COLO668 (cell line): ENCODE data around the gene EIPR1.

Experiments used
- DNase-seq: peaks from one replicate; lab custom pipeline; 2025; ENCODE audit not compliant: unreplicated experiment; lab: John Stamatoyannopoulos, UW

The EIPR1 gene

DNA sequence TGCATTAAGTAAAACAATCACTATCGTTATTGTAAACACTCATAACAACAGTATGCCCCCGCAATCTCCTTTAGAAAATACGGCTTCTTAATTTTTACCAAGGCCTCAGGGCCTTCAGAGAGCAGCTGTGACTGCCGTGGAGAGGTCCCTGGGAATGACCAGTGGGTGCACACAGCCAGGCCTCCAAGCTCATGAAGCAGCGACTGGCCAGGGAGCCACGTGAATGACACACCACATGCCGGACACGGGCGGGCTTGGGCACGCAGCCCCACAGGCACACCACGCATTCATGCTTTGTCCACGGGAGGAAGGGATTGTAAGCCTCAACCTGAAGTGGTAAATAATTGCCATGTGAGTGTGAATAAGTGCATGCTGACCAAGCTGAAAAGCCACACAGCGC is 121.0 kb downstream of the EIPR1 start:
- DNase-seq, result no peak

DNA sequence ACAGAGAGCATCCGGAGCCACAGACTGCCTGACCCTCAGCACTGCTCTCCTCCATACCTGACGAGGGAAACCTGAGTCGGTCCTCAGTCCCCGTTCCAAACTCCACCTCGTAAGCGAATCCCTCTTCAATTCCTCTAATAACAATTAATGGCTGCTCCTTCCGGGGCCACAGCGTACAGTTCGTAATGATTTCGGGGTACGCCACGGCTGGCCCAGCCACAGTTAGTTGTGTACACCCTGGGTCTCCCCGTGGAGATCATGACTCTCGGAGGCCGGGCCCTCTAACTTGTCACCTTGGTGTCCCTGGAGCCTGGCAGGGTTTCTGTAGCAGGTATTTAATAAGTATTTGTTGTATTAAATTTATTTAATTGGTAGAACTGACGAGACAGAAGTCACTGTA is 121.5 kb downstream of the EIPR1 start:
- DNase-seq, result no peak

DNA sequence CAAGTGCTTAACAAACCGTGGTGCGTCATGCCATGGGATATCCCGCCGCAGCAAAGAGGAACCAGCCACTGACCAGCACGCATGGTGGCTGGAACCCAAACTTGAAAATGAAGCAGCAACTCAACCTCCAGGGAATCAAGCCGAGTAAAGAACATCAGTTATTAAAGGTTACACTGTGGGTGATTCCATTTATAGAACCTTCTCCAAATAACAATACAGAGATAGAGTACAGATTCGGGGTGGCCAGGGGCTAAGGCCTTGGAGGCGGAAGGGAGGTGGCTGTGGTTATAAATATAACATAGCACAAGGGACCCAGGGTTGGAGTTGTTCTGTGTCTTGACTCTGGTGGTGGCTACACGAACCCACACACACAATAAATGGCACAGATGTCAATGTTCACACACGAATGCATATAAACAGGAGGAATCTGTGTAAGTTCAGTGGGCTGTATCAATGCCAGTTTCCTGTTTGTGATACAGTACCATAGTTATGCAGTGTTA is 123.1 kb downstream of the EIPR1 start:
- DNase-seq, result no peak

DNA sequence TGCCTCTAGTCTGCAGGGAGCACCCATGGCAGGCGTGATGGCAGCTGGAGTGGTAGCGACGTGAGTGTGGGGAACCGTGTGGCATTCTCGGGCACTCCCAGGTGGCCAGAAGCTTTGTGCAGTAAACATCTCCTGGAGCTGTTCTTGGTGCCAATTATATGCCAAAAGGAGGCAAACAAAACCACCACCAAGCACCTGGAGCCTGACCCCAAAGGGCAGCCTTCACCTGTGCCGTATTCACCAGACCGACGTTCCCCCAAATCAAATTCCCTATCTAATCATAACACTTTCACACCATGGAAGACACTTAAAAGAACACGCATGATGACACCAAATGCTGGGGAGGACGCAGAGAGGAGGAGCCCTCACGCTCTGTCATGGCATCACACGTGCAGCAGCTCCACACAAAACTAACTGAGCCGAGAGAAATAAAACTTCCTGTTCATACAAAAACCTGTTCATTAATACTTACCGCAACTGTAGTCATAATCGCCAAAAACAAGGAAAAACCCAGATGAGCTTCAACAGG is 123.6 kb downstream of the EIPR1 start:
- no peak for DNase-seq

DNA sequence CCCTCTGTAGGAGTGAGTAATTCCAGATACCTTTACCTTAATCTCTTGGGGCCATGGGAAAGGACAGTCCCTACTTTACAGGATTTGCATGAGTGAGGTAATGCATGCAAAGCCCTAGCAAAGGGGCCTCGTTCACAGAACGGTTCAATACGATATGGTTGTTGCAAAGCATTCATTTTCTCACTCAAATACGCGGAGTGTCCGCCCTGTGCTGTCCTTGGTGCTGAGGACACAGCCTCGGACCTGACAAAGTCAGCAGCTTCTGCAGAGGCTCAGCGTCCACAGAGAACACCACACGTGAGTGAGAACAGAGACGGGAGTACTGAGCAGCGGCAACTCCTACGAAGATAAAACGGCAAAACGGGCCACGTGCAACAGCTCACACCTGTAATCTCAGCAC is 125.7 kb downstream of the EIPR1 start:
- no peak for DNase-seq

DNA sequence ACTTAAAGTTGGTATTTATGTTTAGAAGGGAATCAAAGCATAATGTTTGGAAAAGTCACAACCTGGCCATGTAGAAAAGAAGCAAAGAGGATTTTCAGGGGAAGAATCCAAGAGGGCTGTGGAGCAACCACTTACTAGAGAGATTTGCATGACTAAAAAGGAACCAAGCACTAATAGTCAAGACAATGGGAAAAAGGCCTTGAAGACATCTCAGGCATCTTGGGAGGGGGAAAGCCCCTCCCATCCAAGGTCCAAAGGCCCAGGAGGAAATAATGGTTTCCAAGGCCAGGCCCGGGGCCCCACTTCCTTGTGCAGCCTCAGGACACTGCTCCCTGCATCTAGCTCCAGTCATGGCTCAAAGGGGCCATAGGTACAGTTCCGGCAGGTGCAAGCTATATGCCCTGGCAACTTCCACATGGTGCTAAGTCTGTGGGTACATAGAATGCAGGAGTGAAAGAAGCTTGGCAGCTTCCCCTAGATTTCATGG is 128.1 kb downstream of the EIPR1 start:
- DNase-seq, result no peak

DNA sequence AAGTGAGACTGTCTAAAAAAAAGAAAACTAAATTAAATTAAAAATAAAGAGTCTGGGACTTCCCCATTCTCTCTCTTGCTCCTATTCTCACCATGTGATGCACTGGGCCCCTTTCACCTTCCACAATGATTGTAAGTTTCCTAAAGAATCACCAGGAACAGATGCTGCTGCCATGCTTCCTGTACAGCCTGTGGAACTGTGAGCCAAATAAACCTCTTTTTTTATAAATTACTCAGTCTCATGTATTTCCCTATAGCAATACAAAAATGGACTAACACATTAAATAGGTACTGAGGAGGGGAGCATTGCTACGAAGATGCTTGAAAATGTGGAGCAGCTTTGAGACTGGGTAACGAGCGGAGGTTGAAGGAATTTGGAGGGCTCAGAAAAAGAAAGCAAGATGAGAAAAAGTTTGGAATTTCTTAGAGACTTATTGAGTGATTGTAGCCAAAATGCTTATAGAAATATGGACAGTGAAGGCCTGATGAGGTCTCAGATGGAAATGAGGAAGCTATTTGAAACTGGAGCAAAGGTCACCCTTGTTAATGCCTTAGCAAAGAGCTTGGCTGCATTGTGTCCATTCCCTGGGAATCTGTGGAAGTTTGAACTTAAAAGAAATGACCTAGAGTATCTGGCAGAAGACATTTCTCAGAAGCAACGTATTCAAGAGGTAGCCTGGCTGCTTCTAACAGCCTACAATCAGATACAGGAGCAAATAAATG is 128.7 kb downstream of the EIPR1 start:
- no peak for DNase-seq

DNA sequence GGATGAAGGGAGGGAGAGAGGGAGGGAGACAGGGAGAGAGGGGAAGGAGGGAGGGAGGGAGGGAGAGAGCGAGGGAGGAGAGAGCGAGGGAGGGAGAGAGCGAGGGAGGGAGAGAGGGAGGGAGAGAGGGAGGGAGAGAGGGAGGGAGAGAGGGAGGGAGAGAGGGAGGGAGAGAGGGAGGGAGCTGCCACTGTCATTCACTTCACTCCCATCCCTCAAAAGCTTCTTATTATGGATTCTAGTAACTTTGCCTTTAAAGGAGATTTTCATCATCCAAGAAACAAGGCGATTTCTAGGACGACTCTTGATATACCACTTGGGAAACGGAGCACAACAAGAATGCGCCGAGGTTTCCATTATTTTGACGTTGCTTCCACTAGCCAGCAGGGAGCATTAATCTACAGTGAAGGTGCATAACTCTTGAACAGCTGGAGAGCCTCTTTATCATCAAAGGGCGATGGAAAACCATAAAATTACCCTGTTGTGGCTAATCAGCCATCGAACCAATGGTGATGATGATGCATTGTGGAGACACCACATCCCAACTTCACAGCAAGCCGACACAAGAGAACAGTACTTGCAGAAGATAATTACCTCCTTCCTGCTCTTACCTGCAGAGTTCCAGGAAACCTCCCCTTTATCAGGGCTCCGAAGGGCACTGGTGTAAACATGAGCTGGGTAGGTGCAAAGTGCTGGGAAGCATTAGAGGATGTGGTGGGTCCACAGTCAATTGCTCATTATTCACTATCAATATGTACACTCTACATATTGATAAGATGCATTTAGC is 130.5 kb downstream of the EIPR1 start:
- DNase-seq, result no peak

DNA sequence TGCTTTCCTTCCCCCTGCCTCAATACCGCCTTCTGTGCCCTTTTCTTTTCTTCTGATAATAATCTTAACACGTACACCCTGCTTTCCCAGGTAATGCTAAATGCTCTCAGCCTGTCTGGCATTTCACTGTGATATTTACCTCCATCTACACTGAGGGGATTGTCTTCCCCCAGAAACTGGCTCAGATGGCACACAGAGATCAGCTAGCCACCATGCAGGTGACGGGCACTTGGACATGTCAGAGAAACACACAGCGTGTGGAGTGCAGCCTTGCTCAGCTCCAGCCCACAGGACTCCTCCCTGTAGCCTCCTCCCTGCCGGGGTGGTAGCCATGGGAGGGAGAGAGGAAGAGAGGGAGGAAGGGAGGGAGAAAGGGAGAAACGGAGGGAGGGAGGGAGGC is 131.2 kb downstream of the EIPR1 start:
- no peak for DNase-seq

DNA sequence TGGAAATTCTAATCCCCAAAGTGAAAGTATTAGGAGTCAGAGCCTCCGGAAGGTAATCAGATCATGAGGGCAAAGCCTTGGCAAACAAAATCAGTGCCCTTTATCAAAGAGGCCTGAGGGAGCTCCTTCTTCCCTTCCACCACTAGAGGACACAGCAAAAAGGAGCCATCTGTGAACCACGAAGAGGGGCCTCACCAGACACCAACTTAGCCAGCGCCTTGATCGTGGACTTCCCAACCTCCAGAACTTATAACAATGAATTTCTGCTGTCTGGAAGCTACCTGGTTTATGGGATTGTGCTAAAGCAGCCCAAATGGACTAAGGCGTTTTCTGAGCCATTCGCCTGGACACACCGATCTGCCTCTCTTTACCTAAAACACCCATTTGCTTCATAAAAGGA is 133.1 kb downstream of the EIPR1 start:
- DNase-seq, result no peak

DNA sequence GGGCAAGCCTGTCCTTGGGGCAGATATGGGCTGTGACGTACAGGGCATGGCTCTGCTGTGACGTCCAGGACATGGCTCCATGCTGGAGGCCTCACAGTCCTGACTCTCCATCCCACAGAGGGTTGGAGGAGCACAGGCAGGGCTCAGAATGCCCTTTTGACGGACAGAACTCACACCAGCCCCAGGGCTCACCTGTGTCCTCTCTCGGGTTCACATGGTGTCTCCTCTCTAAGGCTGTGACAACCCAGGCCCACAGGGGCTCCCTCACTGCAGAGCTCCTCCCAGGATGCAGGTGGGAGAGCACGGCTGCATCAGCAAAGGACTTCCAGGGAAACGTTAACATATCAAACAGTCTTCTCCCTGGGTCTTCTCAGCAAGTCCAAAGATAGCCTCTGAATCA is 133.8 kb downstream of the EIPR1 start:
- DNase-seq, result no peak

DNA sequence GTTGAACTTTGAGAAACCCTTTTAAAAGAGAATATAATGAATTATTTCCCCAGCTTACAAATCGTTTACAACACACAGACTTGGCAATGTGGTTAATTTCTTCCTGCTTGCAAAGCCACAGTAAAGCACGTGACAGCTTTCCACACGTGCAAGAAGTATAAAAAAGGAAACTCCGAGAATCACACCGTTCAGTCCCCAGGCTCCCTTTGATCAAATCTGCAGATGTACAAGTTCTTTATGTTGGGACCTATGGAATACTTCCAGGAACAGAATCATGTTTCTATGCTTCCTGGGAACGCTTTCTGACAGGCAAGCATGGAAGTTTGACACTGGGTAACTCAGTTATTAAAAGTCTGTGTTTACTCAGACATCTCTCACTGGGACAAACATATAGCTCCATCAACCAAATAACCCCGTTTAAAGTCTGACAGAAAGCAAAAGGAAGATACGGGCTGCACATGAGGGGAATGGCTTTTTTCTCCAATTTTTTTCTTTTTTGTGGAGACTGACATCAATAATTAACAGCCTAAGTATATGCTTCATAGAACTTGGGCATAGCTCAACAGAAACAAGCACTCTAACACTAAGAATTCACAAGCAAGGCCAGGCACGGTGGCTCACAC is 134.8 kb downstream of the EIPR1 start:
- DNase-seq, result no peak

DNA sequence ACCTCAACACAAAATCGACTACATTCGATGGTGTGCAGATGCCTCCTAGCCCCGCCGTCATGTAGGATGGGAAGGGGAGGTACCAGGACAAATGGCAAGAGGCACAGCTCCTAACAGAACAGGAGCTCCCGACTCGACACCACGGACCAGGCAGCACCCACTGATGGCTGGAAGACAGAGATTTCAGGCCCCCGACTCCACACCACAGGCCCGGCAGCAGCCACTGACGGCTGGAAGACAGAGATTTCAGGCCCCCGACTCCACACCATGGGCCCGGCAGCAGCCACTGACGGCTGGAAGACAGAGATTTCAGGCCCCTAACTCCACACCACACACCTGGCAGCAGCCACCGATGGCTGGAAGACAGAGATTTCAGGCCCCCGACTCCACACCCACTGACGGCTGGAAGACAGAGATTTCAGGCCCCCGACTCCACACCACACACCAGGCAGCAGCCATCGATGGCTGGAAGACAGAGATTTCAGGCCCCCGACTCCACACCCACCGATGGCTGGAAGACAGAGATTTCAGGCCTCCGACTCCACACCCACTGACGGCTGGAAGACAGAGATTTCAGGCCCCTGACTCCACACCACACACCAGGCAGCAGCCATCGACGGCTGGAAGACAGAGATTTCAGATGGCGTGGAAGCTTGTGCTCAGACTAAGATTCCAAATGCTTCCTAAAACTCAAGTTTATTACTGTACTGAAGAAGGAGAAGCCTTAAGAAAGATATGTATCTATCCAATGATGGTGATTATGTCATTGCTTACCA is 135.5 kb downstream of the EIPR1 start:
- no peak for DNase-seq

DNA sequence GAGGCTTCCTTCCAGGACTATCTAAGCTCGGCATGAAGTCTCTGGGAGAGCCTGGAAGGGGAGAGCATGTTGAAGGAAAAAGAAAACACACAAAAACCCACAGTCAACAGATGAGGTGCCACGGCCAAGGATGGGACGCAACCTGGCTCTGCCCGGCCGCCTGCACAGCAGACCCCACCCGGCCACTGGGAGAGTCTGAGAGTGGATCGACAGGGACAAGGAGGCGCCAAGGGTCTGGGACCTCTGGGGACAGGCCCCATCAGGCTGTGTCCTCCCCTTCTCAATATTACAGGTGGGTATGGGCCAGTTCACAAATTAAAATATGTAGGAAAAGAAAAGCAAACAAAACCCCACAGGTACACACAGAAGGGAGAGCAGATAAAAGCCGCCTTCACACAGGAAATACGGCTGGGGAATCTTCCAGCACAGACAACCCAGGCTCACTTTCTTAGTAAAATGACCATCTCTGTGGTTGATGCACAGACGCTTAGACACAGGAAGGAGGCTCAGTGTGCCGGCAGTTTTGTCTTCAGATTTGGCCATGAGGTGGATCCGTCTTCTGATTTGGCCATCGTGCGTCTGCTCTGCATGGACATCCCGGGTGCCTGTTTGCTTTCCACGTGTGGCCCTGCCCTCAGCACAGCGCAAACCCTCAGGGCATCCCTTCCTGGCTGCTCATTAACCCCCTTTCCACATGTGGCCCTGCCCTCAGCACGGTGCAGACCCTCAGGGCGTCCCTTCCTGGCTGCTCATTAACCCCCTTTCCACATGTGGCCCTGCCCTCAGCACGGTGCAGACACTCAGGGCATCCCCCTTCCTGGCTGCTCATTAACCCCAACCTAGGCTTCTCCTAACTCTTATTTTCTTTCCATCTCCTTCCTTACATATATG is 138.4 kb downstream of the EIPR1 start:
- no peak for DNase-seq

DNA sequence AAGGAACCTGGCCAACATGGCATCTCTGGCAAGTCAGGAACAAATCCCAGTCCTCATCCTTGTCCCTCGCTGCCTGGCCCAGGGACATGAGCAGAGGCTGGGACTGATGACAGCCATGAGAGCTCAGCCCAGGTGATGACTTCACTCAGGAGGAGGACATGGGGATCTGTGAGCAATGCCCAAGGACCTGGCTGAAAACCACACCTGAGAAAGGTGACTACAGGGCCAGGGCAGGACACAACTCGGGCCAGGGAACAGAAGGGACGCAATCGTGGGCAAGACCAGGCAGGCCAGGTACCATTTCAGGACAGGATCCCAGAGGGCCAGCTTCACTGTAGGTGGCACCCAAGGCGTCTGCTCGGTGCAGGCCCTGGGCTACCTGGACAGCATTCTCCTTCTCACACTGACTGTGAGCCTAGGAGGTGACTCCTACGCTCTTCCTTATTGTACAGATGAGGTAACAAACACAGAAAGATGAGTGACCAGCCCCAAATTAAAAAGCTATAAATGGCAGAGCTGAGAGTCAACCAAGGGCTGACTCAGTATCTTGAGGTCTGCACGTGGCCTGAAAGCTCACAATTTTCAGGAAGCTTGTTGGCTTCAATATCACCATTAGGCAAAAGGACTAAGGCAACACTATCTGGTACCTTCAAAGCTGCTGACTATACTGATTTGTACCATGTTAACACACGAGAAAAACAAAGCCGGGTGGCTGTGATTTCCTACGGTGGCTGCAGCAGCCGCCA is 141.1 kb downstream of the EIPR1 start:
- DNase-seq, result no peak

DNA sequence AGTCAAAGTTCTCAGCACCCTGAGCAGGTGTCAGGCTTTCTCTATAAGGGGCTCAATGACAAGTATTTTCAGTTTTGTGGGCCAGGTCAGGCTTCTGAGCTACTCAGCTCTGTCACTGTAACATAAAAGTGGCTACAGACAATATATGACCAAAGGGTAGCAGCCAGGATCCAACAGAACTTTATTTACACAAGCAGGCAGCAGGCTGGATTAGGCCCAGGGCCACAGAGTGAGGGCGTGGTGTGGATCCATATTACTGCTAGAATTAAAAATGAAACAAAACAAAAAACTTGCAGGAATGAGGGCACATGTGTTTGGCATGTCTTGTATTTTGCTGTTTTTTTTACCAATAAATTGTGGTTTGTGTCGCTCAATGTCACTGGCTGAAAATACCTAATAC is 143.7 kb downstream of the EIPR1 start:
- no peak for DNase-seq

DNA sequence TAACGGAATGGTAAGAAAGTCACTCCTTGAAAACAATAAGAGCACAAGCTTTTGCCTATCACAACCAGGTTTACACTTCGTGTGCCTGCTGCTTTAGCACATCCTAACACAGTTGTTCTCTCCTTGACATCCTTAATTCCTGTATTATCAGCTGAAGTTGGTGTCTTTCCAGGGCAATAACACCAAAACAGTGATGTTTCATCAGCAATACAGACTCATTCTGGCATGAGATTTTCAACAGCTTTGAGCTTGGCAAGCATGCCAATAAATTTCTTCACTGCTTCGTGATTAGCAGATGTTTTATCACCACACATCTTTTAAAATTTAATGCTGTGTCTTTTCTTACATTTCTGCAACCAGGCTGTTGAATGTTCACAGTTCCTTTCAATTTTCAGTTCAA is 148.4 kb downstream of the EIPR1 start:
- no peak for DNase-seq

DNA sequence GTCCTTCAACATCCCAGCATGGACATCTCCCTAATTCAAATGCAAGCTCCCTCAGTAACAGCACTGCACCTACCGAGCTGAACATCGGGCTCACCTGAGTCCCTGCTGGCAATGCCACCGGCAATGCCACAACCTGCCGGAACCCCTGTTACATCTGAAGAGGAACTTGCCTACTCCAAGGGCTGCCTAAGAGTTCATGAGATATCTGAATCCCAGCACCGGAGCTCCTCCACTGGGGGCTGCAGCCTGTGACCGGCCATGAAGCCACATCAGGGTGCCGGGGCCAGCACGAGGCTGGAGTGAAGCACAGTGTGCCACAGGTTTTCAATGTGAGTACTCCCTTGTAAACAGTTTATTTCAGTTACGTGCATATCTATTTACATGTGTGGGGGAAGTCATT is 152.9 kb downstream of the EIPR1 start:
- no peak for DNase-seq
